ENCODE measurements around the gene ART1. TPM values are rescaled to one million over a fixed set of nuclear protein-coding genes. Genes with fewer than 3 reads are reported as not detected.

The ART1 gene
- total RNA-seq, 1 donor from 2014 or later = not detected

DNA sequence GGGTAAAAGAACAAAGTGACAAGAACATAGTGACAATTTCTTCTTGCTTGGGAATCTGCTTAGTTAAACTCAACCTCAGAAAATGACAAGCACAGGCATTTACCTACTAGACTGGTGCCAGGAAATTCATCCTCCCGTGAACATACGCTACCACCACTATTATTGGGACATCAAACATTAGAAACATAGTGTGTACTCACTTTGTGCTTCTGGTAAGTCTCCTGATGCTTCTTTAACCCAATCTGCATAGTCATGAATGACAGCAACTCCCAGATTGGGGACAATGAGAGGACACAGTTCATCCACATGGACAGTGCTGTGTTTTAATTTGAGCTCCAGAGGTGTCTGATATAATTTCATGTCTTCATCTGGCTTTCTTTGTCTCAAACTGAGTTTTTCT lies 55.5 kb downstream of the ART1 start:
- DNase-seq (ENCODE audit: low read depth, low spot score) = no peak
- Mint-ChIP-seq H3K36me3 (ENCODE audit: low read depth) (peaks cover 26% of the 10 kb centered on the region), H3K27me3 (ENCODE audit: low read depth) (no peaks in the 10 kb centered on the region), H3K27ac (ENCODE audit: unreplicated experiment) (no peak overlapping the region), H3K4me3 (no peak overlapping the region), H3K9me3 (no peaks in the 10 kb centered on the region), H3K4me1 (no peaks in the 10 kb centered on the region)
- TF ChIP-seq, protein P1, sequence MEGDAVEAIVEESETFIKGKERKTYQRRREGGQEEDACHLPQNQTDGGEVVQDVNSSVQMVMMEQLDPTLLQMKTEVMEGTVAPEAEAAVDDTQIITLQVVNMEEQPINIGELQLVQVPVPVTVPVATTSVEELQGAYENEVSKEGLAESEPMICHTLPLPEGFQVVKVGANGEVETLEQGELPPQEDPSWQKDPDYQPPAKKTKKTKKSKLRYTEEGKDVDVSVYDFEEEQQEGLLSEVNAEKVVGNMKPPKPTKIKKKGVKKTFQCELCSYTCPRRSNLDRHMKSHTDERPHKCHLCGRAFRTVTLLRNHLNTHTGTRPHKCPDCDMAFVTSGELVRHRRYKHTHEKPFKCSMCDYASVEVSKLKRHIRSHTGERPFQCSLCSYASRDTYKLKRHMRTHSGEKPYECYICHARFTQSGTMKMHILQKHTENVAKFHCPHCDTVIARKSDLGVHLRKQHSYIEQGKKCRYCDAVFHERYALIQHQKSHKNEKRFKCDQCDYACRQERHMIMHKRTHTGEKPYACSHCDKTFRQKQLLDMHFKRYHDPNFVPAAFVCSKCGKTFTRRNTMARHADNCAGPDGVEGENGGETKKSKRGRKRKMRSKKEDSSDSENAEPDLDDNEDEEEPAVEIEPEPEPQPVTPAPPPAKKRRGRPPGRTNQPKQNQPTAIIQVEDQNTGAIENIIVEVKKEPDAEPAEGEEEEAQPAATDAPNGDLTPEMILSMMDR (conservative IDR thresholded peaks at IDR 0.05) = no peak

DNA sequence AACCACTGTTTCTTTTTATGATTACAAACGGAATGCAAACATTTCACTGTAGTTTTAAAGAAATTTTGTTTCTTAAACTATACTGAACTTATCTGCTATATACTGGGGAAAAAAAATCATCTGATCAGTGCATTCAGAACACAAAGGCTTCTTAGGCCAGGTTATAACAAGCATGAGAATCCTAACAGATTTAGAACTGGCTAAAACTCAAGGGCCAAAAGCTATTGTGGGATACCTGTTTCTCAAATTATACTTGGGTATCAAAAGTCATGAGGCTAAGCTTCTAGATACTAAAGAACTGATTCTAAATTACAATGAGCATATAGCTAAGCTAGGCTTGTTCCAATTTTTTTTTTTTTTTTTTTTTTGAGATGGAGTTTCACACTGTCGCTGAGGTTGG lies 56.0 kb downstream of the ART1 start:
- H3K27me3 Mint-ChIP-seq (ENCODE audit: low read depth) = no peaks in the 10 kb centered on the region
- no peak for DNase-seq (ENCODE audit: low read depth, low spot score)
- peaks cover 23% of the 10 kb centered on the region for H3K36me3 Mint-ChIP-seq (ENCODE audit: low read depth)
- H3K4me1 Mint-ChIP-seq = no peaks in the 10 kb centered on the region
- H3K9me3 Mint-ChIP-seq = no peaks in the 10 kb centered on the region
- TF ChIP-seq, protein P1 (conservative IDR thresholded peaks at IDR 0.05) = no peak
- H3K4me3 Mint-ChIP-seq = no peak overlapping the region
- no peak overlapping the region for H3K27ac Mint-ChIP-seq (ENCODE audit: unreplicated experiment)

DNA sequence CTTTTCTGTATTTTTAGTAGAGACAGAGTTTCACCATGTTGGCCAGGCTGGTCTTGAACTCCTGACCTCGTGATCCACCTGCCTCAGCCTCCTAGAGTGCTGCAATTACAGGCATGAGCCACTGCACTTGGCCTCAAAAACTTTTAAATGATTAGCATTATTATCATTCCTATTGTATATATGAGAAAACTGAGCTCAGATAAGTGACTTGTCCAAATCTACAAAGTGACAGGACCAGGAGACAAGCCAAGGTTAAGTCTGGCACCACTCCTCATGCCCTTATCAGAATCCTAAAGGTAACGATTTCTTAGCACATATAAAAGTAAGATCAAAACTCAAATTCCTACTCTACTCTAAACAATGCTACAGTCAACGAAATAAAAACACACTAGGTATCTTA lies 58.5 kb downstream of the ART1 start:
- no peak overlapping the region for H3K27ac Mint-ChIP-seq (ENCODE audit: unreplicated experiment)
- H3K9me3 Mint-ChIP-seq = no peaks in the 10 kb centered on the region
- peaks cover 26% of the 10 kb centered on the region for H3K36me3 Mint-ChIP-seq (ENCODE audit: low read depth)
- H3K4me3 Mint-ChIP-seq = no peak overlapping the region
- DNase-seq (ENCODE audit: low read depth, low spot score) = no peak
- H3K4me1 Mint-ChIP-seq = no peaks in the 10 kb centered on the region
- no peaks in the 10 kb centered on the region for H3K27me3 Mint-ChIP-seq (ENCODE audit: low read depth)
- TF ChIP-seq, protein P1 (conservative IDR thresholded peaks at IDR 0.05) = no peak

- TF ChIP-seq, protein P1 (conservative IDR thresholded peaks at IDR 0.05) = no peak
- DNase-seq (ENCODE audit: low read depth, low spot score) = no peak
- Mint-ChIP-seq H3K4me1 (no peaks in the 10 kb centered on the region), H3K36me3 (ENCODE audit: low read depth) (peaks cover 23% of the 10 kb centered on the region), H3K9me3 (no peaks in the 10 kb centered on the region), H3K27me3 (ENCODE audit: low read depth) (no peaks in the 10 kb centered on the region), H3K27ac (ENCODE audit: unreplicated experiment) (no peak overlapping the region), H3K4me3 (no peak overlapping the region)
Measured at GRCh38 chr11:3707176-3707575, 62.2 kb downstream of the ART1 start.

- no peak overlapping the region for H3K4me3 Mint-ChIP-seq
- H3K9me3 Mint-ChIP-seq = no peaks in the 10 kb centered on the region
- DNase-seq (ENCODE audit: low read depth, low spot score) = no peak
- H3K27ac Mint-ChIP-seq (ENCODE audit: unreplicated experiment) = no peak overlapping the region
- TF ChIP-seq, protein P1 (conservative IDR thresholded peaks at IDR 0.05) = no peak
- H3K27me3 Mint-ChIP-seq (ENCODE audit: low read depth) = no peaks in the 10 kb centered on the region
- H3K36me3 Mint-ChIP-seq (ENCODE audit: low read depth) = peaks cover 15% of the 10 kb centered on the region
- no peaks in the 10 kb centered on the region for H3K4me1 Mint-ChIP-seq
Measured at GRCh38 chr11:3709977-3710376, 65.0 kb downstream of the ART1 start.
